GM11168 (cell line): Measurements from ENCODE around the gene HAPLN2.

Source experiments
- in situ Hi-C: fragments of 300-500 bp; cut with MboI; formaldehyde crosslinking; loops from one replicate; pipeline ENCODE4 v1.12.0; 2022; ENCODE audit warnings: low sequenced_read_pairs; ENCODE audit not compliant: unreplicated experiment

Gene HAPLN2

GRCh38 chr1:156659661-156659987, 40.4 kb downstream of the HAPLN2 start:
- in situ Hi-C loops = no loop called here

GRCh38 chr1:156659988-156660751, 41.0 kb downstream of the HAPLN2 start:
- in situ Hi-C loops = no loop called here

- in situ Hi-C loops = no loop called here
These were observed 41.5 kb downstream of the HAPLN2 start for GRCh38 chr1:156660752-156661112.

GRCh38 chr1:156662005-156662799, 43.0 kb downstream of the HAPLN2 start:
- in situ Hi-C loops = no loop called here

GRCh38 chr1:156662800-156663055, 43.5 kb downstream of the HAPLN2 start:
- in situ Hi-C loops = no loop called here

GRCh38 chr1:156663178-156663577, 44.0 kb downstream of the HAPLN2 start:
- in situ Hi-C loops = no loop called here

- in situ Hi-C loops = no loop called here
These were observed 45.0 kb downstream of the HAPLN2 start for GRCh38 chr1:156664046-156664766.

- in situ Hi-C loops = no loop called here
These were observed 45.7 kb downstream of the HAPLN2 start for GRCh38 chr1:156664767-156665411.

- in situ Hi-C loops = no loop called here
These were observed 46.3 kb downstream of the HAPLN2 start for GRCh38 chr1:156665539-156665938.

GRCh38 chr1:156666862-156667609, 47.8 kb downstream of the HAPLN2 start:
- in situ Hi-C loops = no loop called here

GRCh38 chr1:156667610-156667967, 48.4 kb downstream of the HAPLN2 start:
- in situ Hi-C loops = no loop called here

- in situ Hi-C loops = no loop called here
These were observed 48.9 kb downstream of the HAPLN2 start for GRCh38 chr1:156667968-156668709.

GRCh38 chr1:156668801-156669637, 49.8 kb downstream of the HAPLN2 start:
- in situ Hi-C loops = no loop called here

GRCh38 chr1:156669794-156670193, 50.6 kb downstream of the HAPLN2 start:
- in situ Hi-C loops = no loop called here

GRCh38 chr1:156670359-156670758, 51.1 kb downstream of the HAPLN2 start:
- in situ Hi-C loops = no loop called here

GRCh38 chr1:156670791-156671190, 51.6 kb downstream of the HAPLN2 start:
- in situ Hi-C loops = no loop called here

GRCh38 chr1:156671804-156672203, 52.6 kb downstream of the HAPLN2 start:
- in situ Hi-C loops = no loop called here

- in situ Hi-C loops = no loop called here
These were observed 54.3 kb downstream of the HAPLN2 start for GRCh38 chr1:156673387-156674121.
